Breast epithelium (tissue), 3 donors: ENCODE measurements around the gene KCMF1.

ENCODE experiments used
- CTCF ChIP-seq, 3 donors: fragments of 450-650 bp; IDR thresholded peaks; one replicate each; pipeline ENCODE4 v1.5.1; 2016 to 2017; ENCODE audit warnings: antibody characterized with exemption in 3 of 3, mild to moderate bottlenecking in 3 of 3, moderate library complexity in 3 of 3
- POLR2AphosphoS5 ChIP-seq, 3 donors: sonication (generic); formaldehyde crosslinking; IDR thresholded peaks; one replicate each; pipeline ENCODE4 v1.6.1; 2017; ENCODE audit warnings: antibody characterized with exemption in 3 of 3

GRCh38 chr2:85104228-85104627, 133.3 kb downstream of the KCMF1 start:
- TF ChIP-seq CTCF (IDR thresholded peaks at IDR 0.05) (no peak), POLR2AphosphoS5 (IDR thresholded peaks at IDR 0.05) (no peak)
